Right ventricle myocardium superior (tissue), 1 donor: Measurements from ENCODE around the gene VIM. TPM values are rescaled to one million over a fixed set of nuclear protein-coding genes. Genes with fewer than 3 reads are reported as not detected.
A peak's percentile ranks its signal among the peaks of the same experiment; 100 is the strongest.

ENCODE experiments used
- ATAC-seq: fragments of 200-7000 bp; cut with Tn5 transposase; one replicate; pipeline ENCODE4 v1.9.1; 2020; ENCODE audit warnings: mild to moderate bottlenecking; ENCODE audit not compliant: poor library complexity
- DNase-seq: peaks from one replicate; pipeline ENCODE4 v3.0.0-alpha.2; 2020
- intact Hi-C: fragments of 100-400 bp; cut with DNase I; formaldehyde crosslinking; loops from one replicate; pipeline ENCODE4 v1.11.2; 2022
- total RNA-seq: library from RNA; stranded (reverse); fragmentation: NEBNext Ultra II Directional; extraction: Animal tissue kit (Norgen Biotek cat#: 25700); gene quantifications from one replicate; pipeline ENCODE4 v1.2.1, GENCODE V29; 2021
- donor health status: DM: no; HTN: yes; CAD: no; lungs with severe emphysema.

The VIM gene
- total RNA-seq, 1 donor from 2014 or later = 364 TPM

GRCh38 chr10:17206210-17206709, 21.8 kb upstream of the VIM start:
- DNase-seq (no peak), ATAC-seq (no peak)
- intact Hi-C loops = no loop called here

- DNase-seq (no peak), ATAC-seq (no peak)
- intact Hi-C loops = no loop called here
Measured at GRCh38 chr10:17208476-17208875, 19.6 kb upstream of the VIM start.

- DNase-seq = no peak
- ATAC-seq = no peak
- intact Hi-C loops = no loop called here
Measured at GRCh38 chr10:17209302-17209701, 18.7 kb upstream of the VIM start.

- ATAC-seq = no peak
- DNase-seq = no peak
- intact Hi-C loops = no loop called here
Measured at GRCh38 chr10:17209881-17210280, 18.2 kb upstream of the VIM start.

GRCh38 chr10:17210361-17210760, 17.7 kb upstream of the VIM start:
- no peak for DNase-seq
- intact Hi-C loops = no loop called here
- ATAC-seq = no peak

GRCh38 chr10:17212802-17213221, 15.2 kb upstream of the VIM start:
- intact Hi-C loops = no loop called here
- DNase-seq (no peak), ATAC-seq (peak; percentile 48)

GRCh38 chr10:17213646-17214349, 14.2 kb upstream of the VIM start:
- no peak for DNase-seq
- intact Hi-C loops = no loop called here
- no peak for ATAC-seq

GRCh38 chr10:17214526-17214925, 13.5 kb upstream of the VIM start:
- ATAC-seq = no peak
- no peak for DNase-seq
- intact Hi-C loops = no loop called here

- DNase-seq = no peak
- intact Hi-C loops = no loop called here
- ATAC-seq = no peak
Measured at GRCh38 chr10:17214971-17215781, 12.9 kb upstream of the VIM start.

- ATAC-seq (no peak), DNase-seq (no peak)
- intact Hi-C loops = no loop called here
Measured at GRCh38 chr10:17215782-17216122, 12.3 kb upstream of the VIM start.

- no peak for DNase-seq
- ATAC-seq = peak; percentile 92
Measured at GRCh38 chr10:17216217-17216900, 11.7 kb upstream of the VIM start.

GRCh38 chr10:17216901-17217395, 11.1 kb upstream of the VIM start:
- intact Hi-C loops = no loop called here
- DNase-seq (no peak), ATAC-seq (no peak)

More at GRCh38 chr10:17216217-17216900, 11.7 kb upstream of the VIM start:
- intact Hi-C loops = no loop called here

GRCh38 chr10:17217631-17218232, 10.3 kb upstream of the VIM start:
- DNase-seq = no peak
- intact Hi-C loops = no loop called here
- no peak for ATAC-seq

- DNase-seq = no peak
- intact Hi-C loops = no loop called here
- no peak for ATAC-seq
Measured at GRCh38 chr10:17219024-17219423, 9.0 kb upstream of the VIM start.

GRCh38 chr10:17220652-17221100, 7.4 kb upstream of the VIM start:
- intact Hi-C loops = no loop called here
- ATAC-seq (no peak), DNase-seq (no peak)

GRCh38 chr10:17222329-17222728, 5.7 kb upstream of the VIM start:
- DNase-seq = no peak
- no peak for ATAC-seq
- intact Hi-C loops = no loop called here

GRCh38 chr10:17225808-17226207, 2.2 kb upstream of the VIM start:
- intact Hi-C loops = no loop called here
- DNase-seq (no peak), ATAC-seq (no peak)

- DNase-seq (no peak), ATAC-seq (no peak)
- intact Hi-C loops = no loop called here
Measured at GRCh38 chr10:17226891-17227303, 1.1 kb upstream of the VIM start.
